Fibroblast of pulmonary artery (primary cell): ENCODE measurements around the gene ZFR.
A peak's percentile ranks its signal among the peaks of the same experiment; 100 is the strongest.

ENCODE experiments used
- DNase-seq: peaks from one replicate; pipeline ENCODE4 v3.0.0-alpha.2; 2010; ENCODE audit warnings: low read depth
- H3K4me3 ChIP-seq: replicated peaks from 2 replicates; pipeline ENCODE4 v1.5.1; 2011; ENCODE audit warnings: low read depth, mild to moderate bottlenecking, control low read depth, low read length, moderate library complexity
- CTCF ChIP-seq: IDR thresholded peaks from 2 replicates; pipeline ENCODE4 v1.5.1; 2011; ENCODE audit warnings: mild to moderate bottlenecking, control low read depth, low read length, inconsistent platforms; ENCODE audit errors: missing control alignments

Gene ZFR

GRCh38 chr5:32390819-32391591 lies 53.5 kb downstream of the ZFR start:
- TF ChIP-seq CTCF, result no peak
- no peak overlapping the region for H3K4me3 ChIP-seq
- DNase-seq, result peak; percentile 97

- TF ChIP-seq CTCF, result no peak
- H3K4me3 ChIP-seq, result no peak overlapping the region
- DNase-seq, result peak; percentile 82
Observed at GRCh38 chr5:32388432-32389129, 56.0 kb downstream of the ZFR start.

- H3K4me3 ChIP-seq, result no peak overlapping the region
- DNase-seq, result no peak
- no peak for TF ChIP-seq CTCF
Observed at GRCh38 chr5:32387841-32388240, 56.7 kb downstream of the ZFR start.

GRCh38 chr5:32387211-32387610 lies 57.3 kb downstream of the ZFR start:
- no peak for TF ChIP-seq CTCF
- no peak overlapping the region for H3K4me3 ChIP-seq
- DNase-seq, result peak; percentile 44

- no peak overlapping the region for H3K4me3 ChIP-seq
- DNase-seq, result no peak
- TF ChIP-seq CTCF, result no peak
Observed at GRCh38 chr5:32384621-32385020, 59.9 kb downstream of the ZFR start.

GRCh38 chr5:32383586-32383985 lies 61.0 kb downstream of the ZFR start:
- no peak overlapping the region for H3K4me3 ChIP-seq
- DNase-seq, result no peak
- TF ChIP-seq CTCF, result no peak
